SJSA1 (cell line): ENCODE results near the gene KIAA1191. TPM values are rescaled to one million over a fixed set of nuclear protein-coding genes. Genes with fewer than 3 reads are reported as not detected.
"Not testable (repeated sequence)": the region's sequence is repeated elsewhere in the genome, so short reads cannot be mapped to it uniquely, and the experiment has no call there.

Experiments used
- DNase-seq, 2 experiments: peaks; one replicate each; pipeline ENCODE4 v3.0.0-alpha.2; 2015 to 2020; ENCODE audit warnings: low spot score in 2 of 2, low read depth in 1 of 2
- H3K27ac ChIP-seq: fragments of 250-450 bp; sonication (Bioruptor Pico); 2 replicates; pipeline ENCODE4 v1.5.1; 2020; ENCODE audit warnings: mild to moderate bottlenecking, moderate library complexity
- H3K27me3 ChIP-seq: fragments of 250-450 bp; sonication (Bioruptor Pico); replicated peaks from 2 replicates; pipeline ENCODE4 v1.5.1; 2020; ENCODE audit warnings: mild to moderate bottlenecking, moderate library complexity
- H3K36me3 ChIP-seq: fragments of 250-450 bp; sonication (Bioruptor Pico); 2 replicates; pipeline ENCODE4 v1.5.1; 2020; ENCODE audit warnings: mild to moderate bottlenecking
- H3K4me1 ChIP-seq: fragments of 250-450 bp; sonication (Bioruptor Pico); replicated peaks from 2 replicates; pipeline ENCODE4 v1.6.1; 2021; ENCODE audit warnings: mild to moderate bottlenecking
- H3K4me3 ChIP-seq: fragments of 250-450 bp; sonication (Bioruptor Pico); 2 replicates; pipeline ENCODE4 v1.5.1; 2020; ENCODE audit warnings: mild to moderate bottlenecking
- H3K9me3 ChIP-seq: fragments of 250-450 bp; sonication (Bioruptor Pico); replicated peaks from 2 replicates; pipeline ENCODE4 v1.5.1; 2020; ENCODE audit warnings: mild to moderate bottlenecking
- total RNA-seq: library from RNA; depleted of rRNA; stranded (reverse); fragments of >200 nt; shearing (Covaris generic); gene quantifications from 2 replicates; pipeline ENCODE4 v1.2.3, GENCODE V29; 2014; rRNA removed

The KIAA1191 gene
- total RNA-seq, result 68.3 and 107 TPM in 2 replicates

GRCh38 chr5:176361437-176362232 is at the start of gene KIAA1191:
Gene KIAA1191, minus strand, starts transcription at chr5:176361764. Its CDS starts 2,256 bp downstream, at chr5:176359508.
- H3K27ac ChIP-seq, result peak within 1 kb of the TSS; percentile 30
- peaks cover 11% of the 10 kb centered on the region for H3K9me3 ChIP-seq
- peaks cover 19% of the 10 kb centered on the region for H3K4me1 ChIP-seq
- peak within 1 kb of the TSS; percentile 73 for H3K4me3 ChIP-seq
- peak; percentile 89 to 96 for DNase-seq
- H3K27me3 ChIP-seq, result 0 out of 2 replicates have a peak, but pooled peaks cover 6% of the 10 kb centered on the region
- H3K36me3 ChIP-seq, result peaks cover 43% of the 10 kb centered on the region

GRCh38 chr5:176410486-176411180 is 49.1 kb upstream of the KIAA1191 start:
- Histone ChIP-seq H3K9me3 (no peaks in the 10 kb centered on the region), H3K36me3 (peaks cover 42% of the 10 kb centered on the region), H3K27me3 (no peaks in the 10 kb centered on the region), H3K4me3 (no peak overlapping the region), H3K4me1 (peaks cover 9% of the 10 kb centered on the region), H3K27ac (no peak overlapping the region)
- no peak for DNase-seq

- DNase-seq, result no peak
- Histone ChIP-seq H3K36me3 (peaks cover 49% of the 10 kb centered on the region), H3K4me1 (0 out of 2 replicates have a peak, but pooled peaks cover 3% of the 10 kb centered on the region), H3K27ac (no peak overlapping the region), H3K27me3 (no peaks in the 10 kb centered on the region), H3K9me3 (no peaks in the 10 kb centered on the region), H3K4me3 (no peak overlapping the region)
Observed at GRCh38 chr5:176409765-176410164, 48.2 kb upstream of the KIAA1191 start.

- no peak for DNase-seq
- Histone ChIP-seq H3K9me3 (no peaks in the 10 kb centered on the region), H3K27ac (no peak overlapping the region), H3K4me1 (0 out of 2 replicates have a peak, but pooled peaks cover 3% of the 10 kb centered on the region), H3K4me3 (no peak overlapping the region), H3K27me3 (no peaks in the 10 kb centered on the region), H3K36me3 (peaks cover 60% of the 10 kb centered on the region)
Observed at GRCh38 chr5:176408590-176408989, 47.0 kb upstream of the KIAA1191 start.

GRCh38 chr5:176408252-176408573 is 46.6 kb upstream of the KIAA1191 start:
- H3K27ac ChIP-seq, H3K27me3 ChIP-seq, H3K4me3 ChIP-seq, H3K9me3 ChIP-seq, DNase-seq, H3K4me1 ChIP-seq: not testable (repeated sequence)
- peaks cover 62% of the 10 kb centered on the region for H3K36me3 ChIP-seq

GRCh38 chr5:176407456-176408251 is 46.1 kb upstream of the KIAA1191 start:
- H3K27ac ChIP-seq, result no peak overlapping the region
- no peaks in the 10 kb centered on the region for H3K27me3 ChIP-seq
- H3K4me1 ChIP-seq, result 0 out of 2 replicates have a peak, but pooled peaks cover 3% of the 10 kb centered on the region
- H3K36me3 ChIP-seq, result peaks cover 62% of the 10 kb centered on the region
- DNase-seq, result no peak
- no peak overlapping the region for H3K4me3 ChIP-seq
- H3K9me3 ChIP-seq, result no peaks in the 10 kb centered on the region

- H3K4me3 ChIP-seq, result no peak overlapping the region
- H3K27me3 ChIP-seq, result no peaks in the 10 kb centered on the region
- H3K27ac ChIP-seq, result no peak overlapping the region
- H3K36me3 ChIP-seq, result peaks cover 64% of the 10 kb centered on the region
- 0 out of 2 replicates have a peak, but pooled peaks cover under 1% of the 10 kb centered on the region for H3K4me1 ChIP-seq
- no peak for DNase-seq
- no peaks in the 10 kb centered on the region for H3K9me3 ChIP-seq
Observed at GRCh38 chr5:176406436-176407052, 45.0 kb upstream of the KIAA1191 start.

- H3K4me3 ChIP-seq, result no peak overlapping the region
- no peak for DNase-seq
- no peak overlapping the region for H3K27ac ChIP-seq
- no peaks in the 10 kb centered on the region for H3K4me1 ChIP-seq
- H3K27me3 ChIP-seq, result no peaks in the 10 kb centered on the region
- H3K9me3 ChIP-seq, result no peaks in the 10 kb centered on the region
- H3K36me3 ChIP-seq, result peaks cover 61% of the 10 kb centered on the region
Observed at GRCh38 chr5:176405656-176406435, 44.3 kb upstream of the KIAA1191 start.

- no peaks in the 10 kb centered on the region for H3K9me3 ChIP-seq
- H3K27ac ChIP-seq, result no peak overlapping the region
- no peaks in the 10 kb centered on the region for H3K27me3 ChIP-seq
- no peaks in the 10 kb centered on the region for H3K4me1 ChIP-seq
- no peak for DNase-seq
- peaks cover 56% of the 10 kb centered on the region for H3K36me3 ChIP-seq
- no peak overlapping the region for H3K4me3 ChIP-seq
Observed at GRCh38 chr5:176401281-176402205, 40.0 kb upstream of the KIAA1191 start.

- DNase-seq, result no peak
- Histone ChIP-seq H3K4me3 (no peak overlapping the region), H3K36me3 (peaks cover 54% of the 10 kb centered on the region), H3K27me3 (no peaks in the 10 kb centered on the region), H3K9me3 (no peaks in the 10 kb centered on the region), H3K4me1 (no peaks in the 10 kb centered on the region), H3K27ac (no peak overlapping the region)
Observed at GRCh38 chr5:176400382-176401156, 39.0 kb upstream of the KIAA1191 start.

- DNase-seq, result no peak
- no peaks in the 10 kb centered on the region for H3K27me3 ChIP-seq
- H3K4me1 ChIP-seq, result no peaks in the 10 kb centered on the region
- no peaks in the 10 kb centered on the region for H3K9me3 ChIP-seq
- no peak overlapping the region for H3K27ac ChIP-seq
- H3K36me3 ChIP-seq, result peaks cover 55% of the 10 kb centered on the region
- no peak overlapping the region for H3K4me3 ChIP-seq
Observed at GRCh38 chr5:176397736-176398420, 36.3 kb upstream of the KIAA1191 start.
